ENCODE results near the gene PNPLA7. TPM values are rescaled to one million over a fixed set of nuclear protein-coding genes. Genes with fewer than 3 reads are reported as not detected.

The PNPLA7 gene
- total RNA-seq, 1 donor from 2014 or later, result 1.3 TPM

DNA sequence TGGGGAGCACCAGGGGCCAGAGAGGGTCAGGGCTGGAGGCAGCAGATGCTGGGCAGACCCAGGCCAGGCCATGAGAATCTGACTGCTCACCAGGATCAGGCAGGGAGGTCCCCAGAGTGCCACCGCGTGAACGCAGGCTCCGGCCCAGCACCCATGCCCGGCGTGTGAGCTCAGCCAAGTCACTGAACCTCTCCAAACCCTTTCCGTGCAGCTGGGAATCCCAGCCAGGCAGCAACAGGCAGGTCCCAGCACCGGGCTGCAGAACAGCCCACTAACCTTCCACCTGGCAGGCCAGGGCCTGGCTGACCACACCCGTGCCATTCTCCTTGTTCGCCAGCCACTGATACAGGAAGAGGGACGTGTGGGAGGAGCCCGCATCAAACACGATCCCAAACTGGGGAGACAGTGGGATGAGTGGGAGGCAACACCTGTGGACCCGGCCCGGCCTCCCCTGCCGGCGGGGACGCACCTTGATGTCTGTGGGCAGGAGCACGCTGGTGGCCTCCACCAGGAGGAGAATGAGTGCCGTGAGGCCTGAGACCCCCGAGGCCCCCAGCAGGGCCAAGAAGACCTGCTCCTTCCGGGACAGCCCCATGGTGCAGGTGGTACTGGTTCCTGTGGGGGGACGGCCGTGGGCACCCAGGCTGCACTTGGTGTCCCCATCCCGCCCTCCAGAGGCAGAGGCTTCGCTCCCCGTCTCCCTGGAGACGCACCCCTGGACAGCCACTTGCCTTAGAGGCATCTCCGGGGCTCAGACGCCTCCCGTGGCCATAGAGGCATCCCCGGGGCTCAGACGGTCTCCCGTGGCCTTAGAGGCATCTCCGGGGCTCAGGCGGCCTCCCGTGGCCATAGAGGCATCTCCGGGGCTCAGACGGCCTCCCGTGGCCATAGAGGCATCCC lies 112.3 kb downstream of the PNPLA7 start:
- DNase-seq (ENCODE audit: low read depth), result no peak

DNA sequence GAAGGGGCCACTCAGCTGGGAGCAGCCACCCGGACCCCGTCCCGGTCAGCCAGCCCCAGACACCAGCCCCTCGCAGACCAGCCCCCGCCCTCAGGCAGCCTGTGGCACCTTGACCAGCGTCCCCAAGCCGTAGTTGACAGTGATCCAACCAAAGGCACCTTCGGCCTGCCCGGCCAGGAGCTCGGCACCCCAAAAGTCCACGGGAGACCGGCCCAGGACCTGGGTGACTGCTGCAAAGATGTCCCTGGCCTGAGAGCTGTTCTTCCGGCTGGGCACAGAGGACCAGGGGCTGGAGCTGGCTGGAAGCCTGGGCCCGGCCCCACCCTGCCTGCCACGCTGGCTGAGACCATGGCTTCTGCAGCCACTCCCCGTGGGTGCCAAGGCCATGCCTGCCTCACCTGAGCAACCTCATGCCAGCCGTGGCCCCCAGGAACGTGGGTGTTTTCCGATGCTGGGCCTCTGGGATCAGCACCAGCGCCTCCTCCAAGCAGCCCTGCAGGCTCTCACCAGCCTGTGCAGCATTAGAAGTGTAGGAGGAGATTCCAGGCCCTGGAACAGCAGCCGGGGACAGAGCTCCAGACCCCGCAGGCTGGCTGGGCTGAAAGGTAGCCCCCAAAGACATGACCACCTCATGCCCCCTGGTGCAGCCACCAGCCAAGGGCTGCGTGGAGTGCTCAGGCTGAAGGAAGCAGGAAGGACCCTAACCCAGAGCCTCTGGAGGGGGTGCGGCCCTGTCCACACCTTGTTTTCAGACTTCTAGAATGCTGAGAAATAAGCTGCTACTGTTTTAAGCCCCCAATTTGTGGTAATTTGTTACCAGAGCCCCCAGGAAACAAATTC lies 113.2 kb downstream of the PNPLA7 start:
- no peak for DNase-seq (ENCODE audit: low read depth)

DNA sequence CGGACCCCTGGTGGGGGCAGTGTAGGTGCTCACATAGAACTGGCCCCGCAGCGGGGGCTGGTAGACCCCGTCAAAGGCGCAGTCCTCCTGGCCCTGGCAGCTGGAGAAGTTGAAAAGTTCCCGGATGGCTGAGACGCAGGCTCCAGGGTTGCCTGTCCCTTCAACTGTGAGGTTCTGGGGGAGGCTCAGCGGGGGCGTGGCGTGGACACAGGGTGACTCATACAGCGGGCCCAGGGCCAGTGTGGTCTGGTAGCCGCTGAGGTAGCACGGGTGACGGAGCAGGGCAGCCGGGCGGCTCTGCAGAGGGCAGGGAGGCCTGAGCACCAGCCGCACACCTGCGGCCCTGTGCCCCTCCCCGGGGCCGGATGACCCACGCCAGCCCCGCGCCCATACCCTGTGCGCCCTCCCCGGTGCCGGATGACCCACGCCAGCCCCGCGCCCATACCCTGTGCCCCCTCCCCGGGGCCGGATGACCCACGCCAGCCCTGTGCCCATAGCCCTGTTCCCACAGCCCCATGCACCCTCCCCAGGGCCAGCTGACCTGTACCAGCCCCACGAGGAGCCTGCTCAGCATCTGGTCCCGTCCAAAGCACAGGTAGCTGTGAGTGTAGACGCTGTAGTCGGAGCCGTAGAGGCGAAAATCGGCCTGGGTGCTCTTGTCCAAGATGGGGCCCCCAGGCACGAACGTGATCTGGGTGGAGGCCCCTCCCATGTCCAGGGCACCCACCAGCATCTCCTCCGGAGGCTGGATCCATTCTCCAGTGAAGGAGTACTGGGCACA lies 114.0 kb downstream of the PNPLA7 start:
- DNase-seq (ENCODE audit: low read depth), result peak; percentile 92

DNA sequence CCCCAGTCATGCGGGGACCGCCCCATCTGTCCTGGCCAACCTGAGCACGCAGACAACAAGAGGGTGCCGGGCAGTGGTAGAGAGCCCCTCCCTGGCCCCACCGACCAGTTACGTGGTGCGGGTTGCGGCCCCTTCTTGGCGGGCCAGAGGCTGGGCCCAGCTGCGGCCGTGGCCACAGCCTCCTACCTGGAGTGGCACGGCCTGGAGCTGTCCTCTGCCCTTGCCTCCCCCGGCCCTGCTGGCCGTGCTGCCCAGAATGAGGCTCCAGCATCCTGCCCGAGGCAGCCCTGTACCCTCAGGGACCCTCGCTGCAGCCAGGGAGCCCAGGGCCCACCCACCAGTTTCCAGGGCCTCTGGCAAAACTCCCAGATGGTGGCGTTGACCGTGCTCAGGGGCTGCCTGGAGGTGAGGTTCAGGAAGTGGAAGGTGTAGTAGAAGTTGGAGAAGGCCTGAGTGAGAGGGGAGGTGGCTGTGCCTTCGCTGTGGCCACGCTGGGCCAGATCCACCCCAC lies 114.8 kb downstream of the PNPLA7 start:
- no peak for DNase-seq (ENCODE audit: low read depth)

DNA sequence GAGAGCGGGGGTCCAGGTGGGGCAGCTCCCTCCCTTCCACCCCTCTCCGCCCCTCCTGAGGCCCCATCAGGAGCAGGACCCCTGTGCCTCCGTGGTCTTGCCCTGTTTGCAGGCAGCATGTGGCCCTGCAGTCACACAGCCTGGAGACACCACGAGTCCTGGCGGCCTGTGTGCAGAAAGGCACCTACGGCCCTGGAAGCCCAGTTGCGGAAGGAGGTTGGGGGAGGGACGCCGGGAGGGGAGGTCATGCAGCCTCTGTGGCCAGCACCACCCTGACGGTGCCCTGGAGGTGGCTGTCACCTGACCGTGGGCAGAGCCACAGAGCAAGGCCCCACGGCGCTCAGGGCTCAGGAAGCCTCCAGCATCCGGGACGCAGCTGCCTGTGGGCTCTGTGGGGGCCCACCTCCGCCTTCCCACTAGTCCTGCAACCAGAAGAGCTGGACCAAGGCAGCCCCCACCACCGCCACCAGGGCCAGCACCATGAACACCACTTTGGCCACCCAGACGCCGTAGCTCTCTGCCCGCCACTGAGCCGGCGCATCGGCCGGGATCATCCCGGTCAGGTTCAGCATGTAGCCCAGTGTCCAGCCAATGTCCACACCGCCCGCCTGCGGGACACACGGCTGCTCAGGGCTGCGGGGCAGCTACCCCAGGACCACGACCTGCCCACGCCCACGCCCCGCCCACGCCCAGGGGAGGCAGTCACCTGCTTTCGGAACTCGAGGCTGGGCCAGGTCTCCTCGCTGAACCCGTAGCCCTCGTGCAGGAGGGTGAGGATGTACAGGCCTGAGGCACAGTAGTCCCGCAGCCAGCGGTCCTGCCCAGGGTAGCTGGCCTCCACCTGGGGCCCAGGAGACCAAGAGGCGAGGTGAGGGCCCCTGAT lies 115.5 kb downstream of the PNPLA7 start:
- no peak for DNase-seq (ENCODE audit: low read depth)

DNA sequence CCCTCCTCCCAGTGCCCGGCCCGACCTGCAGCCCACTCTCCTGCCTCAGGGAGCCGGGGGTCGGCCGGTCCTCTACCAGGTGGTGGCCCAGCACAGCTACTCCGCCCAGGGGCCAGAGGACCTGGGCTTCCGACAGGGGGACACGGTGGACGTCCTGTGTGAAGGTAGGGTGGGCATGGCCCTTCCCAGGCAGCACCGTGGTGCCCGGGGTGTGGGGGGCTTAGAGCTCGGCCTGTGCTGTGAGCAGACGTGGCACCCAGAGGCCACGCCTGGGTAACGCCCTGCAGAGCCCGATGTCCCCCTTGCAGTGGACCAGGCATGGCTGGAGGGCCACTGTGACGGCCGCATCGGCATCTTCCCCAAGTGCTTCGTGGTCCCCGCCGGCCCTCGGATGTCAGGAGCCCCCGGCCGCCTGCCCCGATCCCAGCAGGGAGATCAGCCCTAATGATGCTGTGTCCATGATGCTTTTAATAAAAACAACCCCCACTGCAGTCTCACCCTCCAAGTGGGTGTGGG lies 116.2 kb downstream of the PNPLA7 start:
- no peak for DNase-seq (ENCODE audit: low read depth)

DNA sequence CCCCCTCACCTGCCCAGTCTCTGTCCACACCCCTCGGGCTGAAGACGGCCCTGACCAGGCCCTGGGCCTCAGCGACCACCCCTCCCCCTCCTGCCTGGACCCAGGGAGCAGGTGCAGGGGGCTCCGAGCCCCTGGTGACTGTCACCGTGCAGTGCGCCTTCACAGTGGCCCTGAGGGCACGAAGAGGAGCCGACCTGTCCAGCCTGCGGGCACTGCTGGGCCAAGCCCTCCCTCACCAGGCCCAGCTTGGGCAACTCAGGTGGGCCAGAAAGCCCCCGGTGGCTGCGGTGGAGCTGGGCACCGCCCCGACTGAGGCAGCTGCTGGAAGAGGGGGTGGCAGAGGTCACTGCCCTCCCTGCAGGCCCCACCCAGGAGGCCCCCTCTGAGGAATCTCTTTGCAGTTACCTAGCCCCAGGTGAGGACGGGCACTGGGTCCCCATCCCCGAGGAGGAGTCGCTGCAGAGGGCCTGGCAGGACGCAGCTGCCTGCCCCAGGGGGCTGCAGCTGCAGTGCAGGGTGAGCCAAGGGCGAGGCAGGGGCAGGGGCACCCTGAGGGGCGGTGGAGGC lies 116.8 kb downstream of the PNPLA7 start:
- no peak for DNase-seq (ENCODE audit: low read depth)

DNA sequence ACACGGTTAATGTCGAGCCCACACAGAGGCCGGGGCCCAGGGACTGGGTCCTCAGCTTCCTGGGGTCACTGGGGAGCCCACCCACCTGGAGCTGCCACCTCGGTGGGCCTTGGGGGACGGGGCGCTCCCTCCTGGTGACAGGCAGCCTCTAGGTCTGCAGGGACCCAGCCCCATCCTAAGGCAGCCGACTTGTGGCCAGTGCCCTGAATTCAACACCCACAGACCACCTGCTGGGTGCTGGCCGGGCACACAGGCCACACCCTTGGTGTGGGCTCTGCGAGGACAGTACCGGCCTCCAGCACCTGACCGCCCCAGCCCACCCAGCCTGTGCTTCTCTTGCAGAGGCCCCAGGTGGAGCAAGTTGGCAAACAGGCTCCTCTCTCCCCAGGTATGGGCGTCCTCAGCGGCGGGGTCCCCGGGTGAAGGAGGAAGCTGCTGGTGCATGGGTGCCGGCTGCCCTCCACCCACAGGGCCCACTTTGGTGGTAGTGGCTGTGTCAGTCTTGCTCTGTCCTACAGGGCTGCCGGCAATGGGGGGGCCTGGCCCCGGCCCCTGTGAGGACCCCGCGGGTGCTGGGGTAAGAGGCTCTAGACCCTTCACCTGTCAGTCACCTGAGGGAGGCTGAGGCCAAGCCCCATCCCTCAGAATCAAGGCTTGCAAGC lies 117.4 kb downstream of the PNPLA7 start:
- no peak for DNase-seq (ENCODE audit: low read depth)

DNA sequence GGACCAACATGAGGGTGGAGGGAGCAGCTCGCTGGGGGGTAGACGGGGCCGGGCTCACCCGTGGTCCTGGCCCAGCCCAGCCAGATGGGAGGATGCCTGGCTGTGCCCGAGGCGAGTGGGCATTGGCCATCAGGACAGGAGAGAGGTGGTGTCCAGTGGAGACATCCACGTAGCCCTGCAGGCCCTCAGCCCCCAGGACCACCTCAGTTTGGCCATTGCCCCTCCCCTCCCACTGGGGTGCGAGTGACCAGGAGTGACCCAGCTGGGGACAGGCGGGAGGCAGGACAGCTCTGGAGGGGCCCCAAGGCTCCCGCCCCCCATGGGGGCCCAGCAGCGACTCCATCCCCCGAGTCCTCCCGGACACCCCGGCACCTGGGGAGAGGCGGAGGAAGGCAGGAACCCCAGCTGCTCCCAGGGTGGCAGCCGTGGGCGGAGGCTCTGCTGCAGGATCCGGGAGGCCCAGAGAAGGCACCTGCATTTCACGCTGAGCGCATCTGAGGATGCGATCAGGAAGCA lies 118.7 kb downstream of the PNPLA7 start:
- DNase-seq (ENCODE audit: low read depth), result no peak

DNA sequence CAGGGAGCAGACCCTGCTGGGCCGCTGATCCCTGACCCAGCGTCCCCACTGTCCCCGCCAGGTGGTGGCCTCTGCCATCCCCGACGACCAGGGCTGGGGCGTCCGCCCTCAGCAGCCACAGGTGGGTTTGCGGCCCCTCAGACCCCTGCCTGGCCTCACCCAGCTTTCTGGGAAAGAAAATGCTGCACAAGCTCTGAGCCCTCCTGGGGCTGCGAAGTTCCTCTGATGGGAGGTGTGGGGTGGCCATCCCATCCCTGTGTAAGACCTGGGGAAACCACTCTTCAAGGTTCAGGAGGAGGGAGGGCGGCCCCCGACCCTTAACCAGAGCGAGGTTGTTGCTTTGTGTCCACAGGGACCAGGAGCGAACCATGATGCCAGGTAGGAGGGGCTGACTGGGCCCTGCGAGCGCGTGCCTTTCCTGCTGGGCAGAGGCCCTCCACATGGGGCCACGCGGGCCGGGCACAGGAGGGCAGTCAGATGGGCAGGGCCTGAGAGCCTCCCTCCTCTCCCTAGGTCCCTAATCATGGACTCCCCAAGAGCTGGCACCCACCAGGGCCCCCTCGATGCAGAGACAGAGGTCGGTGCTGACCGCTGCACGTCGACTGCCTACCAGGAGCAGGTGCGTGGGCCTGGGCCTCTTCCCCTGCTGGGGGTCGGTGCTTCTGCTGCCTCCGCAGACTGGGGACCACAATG lies 119.3 kb downstream of the PNPLA7 start:
- no peak for DNase-seq (ENCODE audit: low read depth)

DNA sequence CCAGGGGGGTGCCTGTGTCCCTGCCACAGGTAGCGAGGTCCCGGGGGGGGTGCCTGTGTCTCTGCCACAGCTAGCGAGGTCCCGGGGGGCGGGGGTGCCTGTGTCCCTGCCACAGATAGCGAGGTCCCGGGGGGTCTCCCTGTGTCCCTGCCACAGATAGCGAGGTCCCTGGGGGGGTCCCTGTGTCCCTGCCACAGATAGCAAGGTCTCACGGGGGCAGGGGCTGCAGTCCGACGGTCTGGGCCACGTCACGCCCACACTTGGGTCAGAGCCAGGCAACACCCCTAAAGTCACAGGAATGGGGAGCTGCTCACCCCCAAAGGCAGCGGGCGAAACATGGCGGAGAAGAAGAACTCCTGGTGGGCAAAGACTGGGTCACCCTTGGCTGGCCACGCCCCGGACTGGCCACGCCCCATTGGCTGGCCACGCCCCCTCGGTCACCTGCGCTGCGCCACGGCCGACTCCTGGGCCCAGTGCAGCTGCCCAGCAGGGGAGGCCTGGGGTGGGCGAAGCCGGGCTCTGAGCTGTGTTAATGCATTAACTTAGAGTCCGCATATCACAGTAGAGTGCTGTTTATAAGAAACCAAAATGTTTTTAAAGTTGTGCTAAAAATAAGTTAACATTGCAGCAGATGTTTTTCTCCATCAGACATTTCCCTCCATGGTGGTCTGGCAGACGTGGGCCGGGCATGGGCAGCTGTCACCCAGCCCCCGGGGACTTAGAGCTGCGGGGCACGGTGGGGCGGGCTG lies 120.1 kb downstream of the PNPLA7 start:
- peak; percentile 65 for DNase-seq (ENCODE audit: low read depth)

DNA sequence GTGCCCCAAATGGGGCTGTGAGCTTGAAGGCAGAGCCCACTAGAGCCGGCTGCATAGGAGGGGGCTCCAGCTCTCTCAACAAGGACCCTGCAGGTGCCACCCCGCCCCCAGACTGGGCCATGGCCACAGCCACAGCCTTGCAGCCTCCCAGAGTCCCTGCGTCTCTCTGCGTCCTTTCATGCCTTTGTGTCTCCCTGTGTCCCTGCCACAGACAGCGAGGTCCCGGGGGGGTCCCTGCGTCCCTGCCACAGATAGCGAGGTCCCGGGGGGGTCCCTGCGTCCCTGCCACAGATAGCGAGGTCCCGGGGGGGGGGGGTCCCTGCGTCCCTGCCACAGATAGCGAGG lies 120.7 kb downstream of the PNPLA7 start:
- no peak for DNase-seq (ENCODE audit: low read depth)

DNA sequence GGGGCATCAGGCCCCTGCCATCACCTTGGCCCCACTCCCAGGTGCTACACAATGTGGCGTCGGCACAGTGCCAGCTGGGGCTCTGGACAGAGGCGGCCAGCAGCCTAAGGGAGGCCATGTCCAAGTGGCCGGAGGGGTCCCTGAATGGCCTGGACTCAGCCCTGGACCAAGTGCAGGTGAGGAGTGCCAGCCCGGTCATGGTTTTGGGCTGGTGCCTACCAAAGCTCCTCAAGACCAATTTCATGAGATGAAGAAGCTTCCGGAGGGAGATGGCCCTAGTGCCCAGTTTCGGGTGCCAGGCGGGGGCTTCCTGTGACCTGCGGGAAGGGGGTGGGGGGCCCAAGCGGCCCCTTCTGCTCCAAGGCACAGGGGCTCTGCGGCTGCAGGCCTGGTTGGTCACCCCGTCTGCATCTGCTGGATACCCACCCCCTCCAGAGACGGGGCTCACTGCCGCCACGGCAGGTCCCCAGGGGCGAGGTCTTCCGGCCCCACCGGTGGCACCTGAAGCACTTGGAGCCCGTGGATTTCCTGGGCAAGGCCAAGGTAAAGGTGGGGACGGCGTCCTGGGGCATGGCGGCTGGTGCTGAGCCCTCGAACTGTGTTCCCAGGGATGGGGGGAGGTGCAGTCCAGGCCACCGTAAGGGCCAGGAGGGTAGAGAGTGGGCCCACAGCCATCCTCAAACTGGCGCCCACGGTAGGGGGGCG lies 121.2 kb downstream of the PNPLA7 start:
- no peak for DNase-seq (ENCODE audit: low read depth)

DNA sequence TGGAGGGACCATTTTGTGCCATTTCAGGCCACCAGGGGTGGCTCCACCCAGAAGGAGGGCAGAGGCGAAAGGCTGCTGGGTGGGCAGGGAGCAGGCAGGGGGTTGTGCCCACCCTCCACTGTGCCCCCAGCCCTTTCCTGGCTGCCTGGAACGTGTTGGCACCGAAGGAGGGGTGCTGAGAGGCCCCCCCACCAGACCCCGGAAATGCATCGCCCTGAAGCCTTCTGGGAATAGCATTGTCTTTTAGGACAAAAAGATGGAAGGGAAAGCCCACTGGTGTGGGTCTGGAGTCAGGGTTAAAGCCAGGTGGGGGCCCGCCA lies 121.9 kb downstream of the PNPLA7 start:
- no peak for DNase-seq (ENCODE audit: low read depth)

DNA sequence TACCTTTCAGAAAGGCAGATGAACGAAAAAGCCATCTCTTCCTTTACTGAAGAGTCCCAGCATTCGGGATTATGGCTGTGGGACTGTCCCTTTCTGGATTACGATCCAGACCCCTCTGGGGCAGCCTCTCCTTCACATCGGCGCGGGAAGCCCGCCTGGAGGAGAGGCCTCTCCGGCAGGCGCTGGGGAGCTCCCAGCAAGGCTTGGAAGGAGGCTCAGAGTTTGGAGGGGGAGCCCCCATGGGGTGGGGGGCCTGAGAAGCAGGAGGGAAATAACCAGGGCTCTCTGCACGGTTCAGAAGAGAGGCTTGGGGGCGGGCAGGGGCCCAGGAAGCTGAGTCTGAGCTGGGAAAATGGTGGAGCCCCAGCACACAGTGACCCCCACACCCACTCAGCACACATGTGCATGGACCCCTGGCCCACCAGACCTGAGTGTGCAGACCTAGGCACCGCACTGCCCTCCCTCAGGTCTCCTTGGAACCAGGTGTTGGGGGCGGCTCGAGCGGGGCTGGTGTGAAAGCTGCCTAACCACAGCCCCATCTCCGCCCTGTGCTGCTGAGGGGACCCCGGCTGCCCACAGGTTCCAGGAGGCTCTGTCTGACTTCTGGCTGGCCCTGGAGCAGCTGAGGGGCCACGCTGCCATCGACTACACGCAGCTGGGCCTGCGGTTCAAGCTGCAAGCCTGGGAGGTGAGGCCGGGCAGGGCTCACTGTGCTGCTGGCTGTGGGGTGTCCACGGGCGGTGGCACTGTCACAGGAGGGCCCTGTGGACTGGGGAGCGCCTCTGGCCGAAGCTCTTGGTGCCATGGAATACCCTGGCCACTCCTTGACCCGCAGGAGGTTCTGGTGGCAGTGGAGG lies 122.5 kb downstream of the PNPLA7 start:
- DNase-seq (ENCODE audit: low read depth), result no peak

DNA sequence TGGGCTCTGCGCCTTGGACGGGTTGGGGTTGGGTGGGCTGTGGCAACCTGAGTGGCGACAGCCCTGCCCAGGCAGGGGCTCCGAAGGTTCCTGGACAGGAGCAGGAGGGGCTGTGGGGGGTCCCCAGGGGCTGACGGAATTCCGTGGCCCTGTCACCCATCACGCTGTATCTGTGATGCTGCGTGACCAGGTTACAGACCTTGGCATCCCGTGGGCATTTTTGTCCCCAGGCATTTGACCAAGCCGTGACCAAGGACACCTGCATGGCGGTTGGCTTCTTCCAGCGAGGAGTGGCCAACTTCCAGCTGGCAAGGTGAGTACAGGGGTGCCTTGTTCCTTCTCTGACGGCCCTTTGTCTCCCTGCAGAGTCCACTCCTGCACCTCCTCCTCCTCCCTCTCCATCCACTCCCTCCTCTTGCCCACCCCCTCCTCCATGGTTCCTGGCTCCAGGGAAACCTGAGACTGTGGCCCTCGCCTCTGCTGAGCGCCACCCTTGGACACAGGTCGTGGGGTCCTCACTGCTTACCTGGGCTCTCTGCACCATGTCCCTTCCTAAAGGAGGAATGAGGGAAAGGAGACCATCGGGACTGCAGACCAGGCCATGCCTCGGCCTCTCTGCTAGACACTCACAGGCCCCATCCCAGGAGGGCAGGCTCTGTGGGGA lies 124.1 kb downstream of the PNPLA7 start:
- DNase-seq (ENCODE audit: low read depth), result no peak
